Measurements from ENCODE around the gene TSPAN18.

TSPAN18 gene

GRCh38 chr11:44726283-44727113 is at the start of gene TSPAN18:
Gene TSPAN18, plus strand, starts transcription at chr11:44726962. Its CDS starts 179,455 bp downstream, at chr11:44906417.
- Mint-ChIP-seq H3K36me3 (ENCODE audit: low read depth) (no peaks in the 10 kb centered on the region), H3K9me3 (no peaks in the 10 kb centered on the region), H3K4me3 (peak within 1 kb of the TSS; percentile 68), H3K4me1 (ENCODE audit: low read depth) (peaks cover 13% of the 10 kb centered on the region), H3K27ac (no peak within 1 kb of the TSS), H3K27me3 (peaks cover 67% of the 10 kb centered on the region)
- intact Hi-C loops (cut with micrococcal nuclease): no loop called here

GRCh38 chr11:44680982-44681597 is 45.7 kb upstream of the TSPAN18 start:
- H3K27me3 Mint-ChIP-seq: peaks cover 2% of the 10 kb centered on the region
- peaks cover 20% of the 10 kb centered on the region for H3K4me1 Mint-ChIP-seq (ENCODE audit: low read depth)
- no peak overlapping the region for H3K4me3 Mint-ChIP-seq
- intact Hi-C loops (cut with micrococcal nuclease): no loop called here
- H3K9me3 Mint-ChIP-seq: no peaks in the 10 kb centered on the region
- no peaks in the 10 kb centered on the region for H3K36me3 Mint-ChIP-seq (ENCODE audit: low read depth)
- no peak overlapping the region for H3K27ac Mint-ChIP-seq

- Mint-ChIP-seq H3K4me3 (no peak overlapping the region), H3K36me3 (ENCODE audit: low read depth) (no peaks in the 10 kb centered on the region), H3K27ac (no peak overlapping the region), H3K9me3 (no peaks in the 10 kb centered on the region), H3K4me1 (ENCODE audit: low read depth) (peaks cover 26% of the 10 kb centered on the region), H3K27me3 (peaks cover 5% of the 10 kb centered on the region)
- intact Hi-C loops (cut with micrococcal nuclease): no loop called here
These were observed 45.1 kb upstream of the TSPAN18 start for GRCh38 chr11:44681698-44682097.

- H3K27ac Mint-ChIP-seq: no peak overlapping the region
- no peaks in the 10 kb centered on the region for H3K36me3 Mint-ChIP-seq (ENCODE audit: low read depth)
- H3K27me3 Mint-ChIP-seq: peaks cover 19% of the 10 kb centered on the region
- intact Hi-C loops (cut with micrococcal nuclease): no loop called here
- peaks cover 47% of the 10 kb centered on the region for H3K4me1 Mint-ChIP-seq (ENCODE audit: low read depth)
- H3K4me3 Mint-ChIP-seq: no peak overlapping the region
- H3K9me3 Mint-ChIP-seq: peaks cover 9% of the 10 kb centered on the region
These were observed 41.9 kb upstream of the TSPAN18 start for GRCh38 chr11:44684859-44685281.

GRCh38 chr11:44687388-44687787 is 39.4 kb upstream of the TSPAN18 start:
- intact Hi-C loops (cut with micrococcal nuclease): no loop called here
- peaks cover 9% of the 10 kb centered on the region for H3K9me3 Mint-ChIP-seq
- no peaks in the 10 kb centered on the region for H3K36me3 Mint-ChIP-seq (ENCODE audit: low read depth)
- H3K27me3 Mint-ChIP-seq: peaks cover 20% of the 10 kb centered on the region
- H3K4me1 Mint-ChIP-seq (ENCODE audit: low read depth): peaks cover 30% of the 10 kb centered on the region
- H3K27ac Mint-ChIP-seq: no peak overlapping the region
- H3K4me3 Mint-ChIP-seq: no peak overlapping the region

- no peak overlapping the region for H3K27ac Mint-ChIP-seq
- H3K4me1 Mint-ChIP-seq (ENCODE audit: low read depth): peaks cover 30% of the 10 kb centered on the region
- intact Hi-C loops (cut with micrococcal nuclease): no loop called here
- H3K36me3 Mint-ChIP-seq (ENCODE audit: low read depth): no peaks in the 10 kb centered on the region
- peaks cover 20% of the 10 kb centered on the region for H3K27me3 Mint-ChIP-seq
- peaks cover 9% of the 10 kb centered on the region for H3K9me3 Mint-ChIP-seq
- no peak overlapping the region for H3K4me3 Mint-ChIP-seq
These were observed 37.5 kb upstream of the TSPAN18 start for GRCh38 chr11:44689265-44689664.

- H3K36me3 Mint-ChIP-seq (ENCODE audit: low read depth): no peaks in the 10 kb centered on the region
- peaks cover 35% of the 10 kb centered on the region for H3K4me1 Mint-ChIP-seq (ENCODE audit: low read depth)
- H3K4me3 Mint-ChIP-seq: no peak overlapping the region
- peaks cover 9% of the 10 kb centered on the region for H3K9me3 Mint-ChIP-seq
- H3K27me3 Mint-ChIP-seq: peaks cover 20% of the 10 kb centered on the region
- intact Hi-C loops (cut with micrococcal nuclease): no loop called here
- H3K27ac Mint-ChIP-seq: no peak overlapping the region
These were observed 36.1 kb upstream of the TSPAN18 start for GRCh38 chr11:44690651-44691050.

GRCh38 chr11:44692460-44692859 is 34.3 kb upstream of the TSPAN18 start:
- Mint-ChIP-seq H3K27me3 (peaks cover 17% of the 10 kb centered on the region), H3K4me3 (no peak overlapping the region), H3K36me3 (ENCODE audit: low read depth) (no peaks in the 10 kb centered on the region), H3K4me1 (ENCODE audit: low read depth) (peaks cover 19% of the 10 kb centered on the region), H3K27ac (no peak overlapping the region), H3K9me3 (peaks cover 9% of the 10 kb centered on the region)
- intact Hi-C loops (cut with micrococcal nuclease): no loop called here

- Mint-ChIP-seq H3K36me3 (ENCODE audit: low read depth) (no peaks in the 10 kb centered on the region), H3K27me3 (peaks cover 8% of the 10 kb centered on the region), H3K9me3 (peaks cover under 1% of the 10 kb centered on the region), H3K4me1 (ENCODE audit: low read depth) (peaks cover 7% of the 10 kb centered on the region), H3K27ac (no peak overlapping the region), H3K4me3 (no peak overlapping the region)
- intact Hi-C loops (cut with micrococcal nuclease): no loop called here
These were observed 33.1 kb upstream of the TSPAN18 start for GRCh38 chr11:44693654-44694119.

- H3K4me1 Mint-ChIP-seq (ENCODE audit: low read depth): peaks cover 9% of the 10 kb centered on the region
- no peak overlapping the region for H3K4me3 Mint-ChIP-seq
- H3K36me3 Mint-ChIP-seq (ENCODE audit: low read depth): no peaks in the 10 kb centered on the region
- H3K9me3 Mint-ChIP-seq: no peaks in the 10 kb centered on the region
- H3K27me3 Mint-ChIP-seq: peaks cover 11% of the 10 kb centered on the region
- H3K27ac Mint-ChIP-seq: no peak overlapping the region
- intact Hi-C loops (cut with micrococcal nuclease): no loop called here
These were observed 32.3 kb upstream of the TSPAN18 start for GRCh38 chr11:44694443-44694842.

- H3K4me3 Mint-ChIP-seq: no peak overlapping the region
- H3K27me3 Mint-ChIP-seq: peaks cover 19% of the 10 kb centered on the region
- peaks cover 18% of the 10 kb centered on the region for H3K4me1 Mint-ChIP-seq (ENCODE audit: low read depth)
- no peaks in the 10 kb centered on the region for H3K36me3 Mint-ChIP-seq (ENCODE audit: low read depth)
- H3K9me3 Mint-ChIP-seq: no peaks in the 10 kb centered on the region
- H3K27ac Mint-ChIP-seq: no peak overlapping the region
- intact Hi-C loops (cut with micrococcal nuclease): no loop called here
These were observed 31.5 kb upstream of the TSPAN18 start for GRCh38 chr11:44695169-44695833.

GRCh38 chr11:44698252-44698912 is 28.4 kb upstream of the TSPAN18 start:
- no peak overlapping the region for H3K4me3 Mint-ChIP-seq
- no peaks in the 10 kb centered on the region for H3K9me3 Mint-ChIP-seq
- peaks cover 43% of the 10 kb centered on the region for H3K4me1 Mint-ChIP-seq (ENCODE audit: low read depth)
- no peak overlapping the region for H3K27ac Mint-ChIP-seq
- H3K36me3 Mint-ChIP-seq (ENCODE audit: low read depth): no peaks in the 10 kb centered on the region
- intact Hi-C loops (cut with micrococcal nuclease): no loop called here
- peaks cover 29% of the 10 kb centered on the region for H3K27me3 Mint-ChIP-seq

- peaks cover 29% of the 10 kb centered on the region for H3K27me3 Mint-ChIP-seq
- H3K9me3 Mint-ChIP-seq: no peaks in the 10 kb centered on the region
- no peak overlapping the region for H3K4me3 Mint-ChIP-seq
- no peak overlapping the region for H3K27ac Mint-ChIP-seq
- H3K36me3 Mint-ChIP-seq (ENCODE audit: low read depth): no peaks in the 10 kb centered on the region
- peaks cover 43% of the 10 kb centered on the region for H3K4me1 Mint-ChIP-seq (ENCODE audit: low read depth)
- intact Hi-C loops (cut with micrococcal nuclease): no loop called here
These were observed 27.0 kb upstream of the TSPAN18 start for GRCh38 chr11:44699497-44700408.

Data from dendritic cell treated with granulocyte-macrophage colony-stimulating factor and Interleukin-4, amounts not matched to agents 40 ng/mL and 50 ng/mL, for 4 days (primary cell).